HepG2 (cell line): ENCODE results near the gene EPHB6.

Experiments used
- FOXA3 ChIP-seq: IDR thresholded peaks from 2 replicates; pipeline ENCODE4 v1.6.1; 2016; ENCODE audit warnings: missing genetic modification reagents, missing compliant biosample characterization
- GTF2F1 ChIP-seq: fragments of 150-350 bp; IDR thresholded peaks from 2 replicates; pipeline ENCODE4 v1.6.1; 2014; ENCODE audit warnings: low read length
- HOXA7 ChIP-seq: sonication (generic); formaldehyde crosslinking; IDR thresholded peaks from 2 replicates; pipeline ENCODE4 v1.8.1; 2022; ENCODE audit warnings: mild to moderate bottlenecking, missing genetic modification reagents, moderate library complexity
- NFYB ChIP-seq: sonication (generic); formaldehyde crosslinking; IDR thresholded peaks from 2 replicates; pipeline ENCODE4 v1.4.0; 2020; ENCODE audit warnings: missing genetic modification reagents
- NONO ChIP-seq, 2 experiments: fragments of 450-650 bp in 1 of 2; sonication (generic) in 1 of 2; formaldehyde crosslinking in 1 of 2; IDR thresholded peaks in 1 of 2; conservative IDR thresholded peaks in 1 of 2; 2 replicates each; pipeline versions ENCODE4 v1.6.1 to v1.8.0; 2017 to 2022; ENCODE audit warnings: mild to moderate bottlenecking in 1 of 2, missing genetic modification reagents in 1 of 2, moderate library complexity in 1 of 2
- NR2C2 ChIP-seq: sonication (generic); formaldehyde crosslinking; IDR thresholded peaks from 2 replicates; pipeline ENCODE4 v1.4.0; 2020; ENCODE audit warnings: missing genetic modification reagents, mild to moderate bottlenecking, moderate library complexity, borderline replicate concordance
- RBFOX2 ChIP-seq: fragments of 200-400 bp; formaldehyde crosslinking; IDR thresholded peaks from 2 replicates; pipeline ENCODE4 v1.6.1; 2017; ENCODE audit warnings: low read depth, mild to moderate bottlenecking, low read length
- USF2 ChIP-seq, 2 experiments: sonication (generic) in 1 of 2; formaldehyde crosslinking in 1 of 2; IDR thresholded peaks; 2 replicates each; pipeline versions ENCODE4 v1.5.1 to v1.6.1; 2011 to 2020; ENCODE audit warnings: borderline replicate concordance in 1 of 2, low read depth in 1 of 2, low read length in 1 of 2, mild to moderate bottlenecking in 1 of 2, missing genetic modification reagents in 1 of 2, moderate library complexity in 1 of 2
- ZBTB40 ChIP-seq, 2 experiments: fragments of 450-650 bp in 1 of 2; sonication (generic) in 1 of 2; formaldehyde crosslinking in 1 of 2; IDR thresholded peaks; 2 replicates each; pipeline versions ENCODE4 v1.6.1 to v1.8.0; 2016 to 2022; ENCODE audit warnings: antibody characterized with exemption in 1 of 2, mild to moderate bottlenecking in 1 of 2, missing genetic modification reagents in 1 of 2

- TF ChIP-seq NFYB (CRISPR knock-in tag) = no peak
- no peak for TF ChIP-seq USF2 (IDR thresholded peaks at IDR 0.05; ENCODE audit: low read depth, low read length)
- TF ChIP-seq USF2 (CRISPR knock-in tag; IDR thresholded peaks at IDR 0.05; ENCODE audit: borderline replicate concordance) = no peak
- TF ChIP-seq GTF2F1 = no peak
- TF ChIP-seq FOXA3 = no peak
- no peak for TF ChIP-seq NR2C2 (CRISPR knock-in tag)
- TF ChIP-seq NONO (IDR thresholded peaks at IDR 0.05) = no peak
- no peak for TF ChIP-seq NONO (CRISPR knock-in tag; conservative IDR thresholded peaks at IDR 0.05)
- TF ChIP-seq HOXA7 = no peak
- TF ChIP-seq ZBTB40 (IDR thresholded peaks at IDR 0.05) = no peak
- no peak for TF ChIP-seq ZBTB40 (CRISPR knock-in tag; IDR thresholded peaks at IDR 0.05)
- no peak for TF ChIP-seq RBFOX2
These were observed 22.5 kb upstream of the EPHB6 start for GRCh38 chr7:142832417-142832816.
